BJ (cell line): ENCODE measurements around the gene ERBB4. TPM values are rescaled to one million over a fixed set of nuclear protein-coding genes. Genes with fewer than 3 reads are reported as not detected.

Experiments
- CTCF ChIA-PET: fragments of 350-600 bp; formaldehyde crosslinking; extraction: SDS; loops from one replicate; lab custom pipeline; 2021; ENCODE audit warnings: antibody characterized with exemption, inconsistent platforms; lab: Yijun Ruan, JAX
- POLR2A ChIA-PET: fragments of 300-600 bp; sonication (Branson Sonifier 250); formaldehyde crosslinking; extraction: SDS; loops from one replicate; lab custom pipeline; 2021; ENCODE audit warnings: antibody characterized with exemption; lab: Charles Lee
- DNase-seq: peaks from one replicate; pipeline ENCODE4 v3.0.0-alpha.2; 2011; ENCODE audit warnings: low read depth
- H3K27me3 ChIP-seq: 2 replicates; pipeline ENCODE4 v1.6.0; 2011; ENCODE audit warnings: low read length; ENCODE audit not compliant: control insufficient read depth, insufficient read depth
- H3K36me3 ChIP-seq: 2 replicates; pipeline ENCODE4 v1.5.1; 2011; ENCODE audit warnings: low read length; ENCODE audit not compliant: control insufficient read depth, insufficient read depth
- H3K4me3 ChIP-seq: 2 replicates; pipeline ENCODE4 v1.5.1; 2011; ENCODE audit warnings: low read depth, mild to moderate bottlenecking, control low read depth, low read length
- polyA plus RNA-seq: library from polyadenylated mRNA; depleted of rRNA; stranded (reverse); fragments of >200 nt; gene quantifications from 2 replicates; pipeline ENCODE4 v1.2.3, GENCODE V29; 2011
- TF ChIP-seq, protein P1 (sequence below): IDR thresholded peaks from 2 replicates; pipeline ENCODE4 v1.5.1; 2011; ENCODE audit warnings: low read depth, mild to moderate bottlenecking, control low read depth, inconsistent platforms, low read length, moderate library complexity; ENCODE audit not compliant: insufficient read depth

The ERBB4 gene
- polyA plus RNA-seq, 1 experiment = not detected

DNA sequence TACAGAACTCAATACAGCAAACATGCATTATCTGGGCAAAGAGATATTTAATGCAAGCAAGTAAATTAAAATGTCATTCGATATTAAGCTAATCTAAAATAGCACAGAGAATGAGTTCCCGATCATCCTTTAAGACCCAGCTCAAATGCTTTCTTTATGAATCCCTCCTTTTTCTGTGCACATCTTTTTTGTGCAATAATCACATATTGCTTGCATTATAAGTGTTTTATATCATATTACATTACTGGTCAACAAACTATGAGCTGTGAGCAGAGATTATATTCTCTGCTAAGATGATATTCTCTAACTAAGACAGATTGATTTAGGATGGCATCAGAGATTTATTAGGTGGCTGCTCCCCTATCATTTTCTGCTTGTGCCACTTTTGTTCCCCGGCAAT lies 146.1 kb downstream of the ERBB4 start:
- DNase-seq = no peak
- ChIA-PET POLR2A (no interaction called here), CTCF (no interaction called here)
- no peak overlapping the region for H3K4me3 ChIP-seq
- no peaks in the 10 kb centered on the region for H3K36me3 ChIP-seq
- H3K27me3 ChIP-seq = no peaks in the 10 kb centered on the region
- TF ChIP-seq, protein P1, sequence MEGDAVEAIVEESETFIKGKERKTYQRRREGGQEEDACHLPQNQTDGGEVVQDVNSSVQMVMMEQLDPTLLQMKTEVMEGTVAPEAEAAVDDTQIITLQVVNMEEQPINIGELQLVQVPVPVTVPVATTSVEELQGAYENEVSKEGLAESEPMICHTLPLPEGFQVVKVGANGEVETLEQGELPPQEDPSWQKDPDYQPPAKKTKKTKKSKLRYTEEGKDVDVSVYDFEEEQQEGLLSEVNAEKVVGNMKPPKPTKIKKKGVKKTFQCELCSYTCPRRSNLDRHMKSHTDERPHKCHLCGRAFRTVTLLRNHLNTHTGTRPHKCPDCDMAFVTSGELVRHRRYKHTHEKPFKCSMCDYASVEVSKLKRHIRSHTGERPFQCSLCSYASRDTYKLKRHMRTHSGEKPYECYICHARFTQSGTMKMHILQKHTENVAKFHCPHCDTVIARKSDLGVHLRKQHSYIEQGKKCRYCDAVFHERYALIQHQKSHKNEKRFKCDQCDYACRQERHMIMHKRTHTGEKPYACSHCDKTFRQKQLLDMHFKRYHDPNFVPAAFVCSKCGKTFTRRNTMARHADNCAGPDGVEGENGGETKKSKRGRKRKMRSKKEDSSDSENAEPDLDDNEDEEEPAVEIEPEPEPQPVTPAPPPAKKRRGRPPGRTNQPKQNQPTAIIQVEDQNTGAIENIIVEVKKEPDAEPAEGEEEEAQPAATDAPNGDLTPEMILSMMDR = no peak

DNA sequence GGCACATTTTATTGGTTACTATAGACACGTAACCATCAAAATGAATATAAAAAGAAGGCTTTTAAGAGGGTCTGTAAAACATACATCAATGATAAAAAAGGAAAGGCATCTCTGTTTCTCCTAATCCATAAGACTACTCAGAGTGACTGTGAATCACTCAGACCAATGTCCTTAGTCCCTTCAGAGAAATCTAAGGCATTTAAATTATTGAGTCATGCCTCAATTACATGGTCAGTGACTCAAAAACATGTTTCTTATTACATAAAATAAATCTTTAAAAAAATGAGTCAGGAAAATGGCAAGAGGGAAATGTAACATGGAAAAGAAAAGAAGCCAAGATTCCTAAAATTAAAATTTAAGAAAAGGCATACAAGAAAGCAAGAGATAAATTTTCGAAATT lies 146.6 kb downstream of the ERBB4 start:
- TF ChIP-seq, protein P1 = no peak
- Histone ChIP-seq H3K4me3 (no peak overlapping the region), H3K27me3 (no peaks in the 10 kb centered on the region), H3K36me3 (no peaks in the 10 kb centered on the region)
- peak; percentile 29 for DNase-seq
- CTCF ChIA-PET = no interaction called here
- POLR2A ChIA-PET = no interaction called here

DNA sequence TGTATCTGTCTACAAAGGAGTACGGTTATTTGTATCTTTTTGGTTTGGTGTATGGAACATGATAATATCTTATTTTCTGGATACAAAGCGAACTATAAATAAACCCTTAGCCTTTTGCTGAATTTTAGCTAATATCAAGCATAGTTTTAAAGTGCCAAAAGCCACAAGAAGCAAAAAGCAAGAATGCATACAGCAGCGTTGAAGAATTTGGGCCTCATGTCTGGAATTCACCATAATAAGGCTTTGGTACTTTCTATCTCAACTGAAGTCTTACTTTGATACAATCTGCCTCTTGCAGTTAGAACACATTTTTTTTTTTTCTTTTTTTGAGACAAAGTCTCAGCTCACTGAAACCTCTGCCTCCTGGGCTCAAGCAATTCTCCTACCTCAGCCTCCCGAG lies 151.5 kb downstream of the ERBB4 start:
- DNase-seq = no peak
- no peaks in the 10 kb centered on the region for H3K27me3 ChIP-seq
- CTCF ChIA-PET = interaction anchor here (0.6 to 1.2 kb wide), 2 partner anchors 11 to 160 kb away, joined by 3 to 4 read pairs; no protein-coding TSS in a partner anchor
- no peaks in the 10 kb centered on the region for H3K36me3 ChIP-seq
- TF ChIP-seq, protein P1 = no peak
- POLR2A ChIA-PET = no interaction called here
- H3K4me3 ChIP-seq = no peak overlapping the region

DNA sequence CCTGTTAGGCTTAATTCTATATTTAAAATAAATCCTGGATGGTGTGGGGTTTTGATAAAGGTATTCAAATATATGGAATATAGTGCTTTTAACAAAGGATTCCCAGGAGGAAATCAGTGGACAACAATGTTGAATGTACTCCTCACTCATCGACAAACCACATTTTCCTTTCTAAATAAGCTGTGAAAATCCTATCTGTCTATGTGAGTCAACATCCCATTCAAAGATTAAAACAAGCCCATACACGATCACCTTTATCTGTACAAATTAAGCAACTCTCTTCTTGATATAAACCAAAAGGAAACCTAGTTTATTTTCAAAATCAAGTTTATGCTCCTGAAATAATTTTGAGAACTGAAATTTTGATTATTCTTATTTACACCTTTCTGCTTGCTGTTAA lies 153.4 kb downstream of the ERBB4 start:
- TF ChIP-seq, protein P1 = no peak
- Histone ChIP-seq H3K27me3 (no peaks in the 10 kb centered on the region), H3K36me3 (no peaks in the 10 kb centered on the region), H3K4me3 (no peak overlapping the region)
- ChIA-PET POLR2A (no interaction called here), CTCF (no interaction called here)
- no peak for DNase-seq

DNA sequence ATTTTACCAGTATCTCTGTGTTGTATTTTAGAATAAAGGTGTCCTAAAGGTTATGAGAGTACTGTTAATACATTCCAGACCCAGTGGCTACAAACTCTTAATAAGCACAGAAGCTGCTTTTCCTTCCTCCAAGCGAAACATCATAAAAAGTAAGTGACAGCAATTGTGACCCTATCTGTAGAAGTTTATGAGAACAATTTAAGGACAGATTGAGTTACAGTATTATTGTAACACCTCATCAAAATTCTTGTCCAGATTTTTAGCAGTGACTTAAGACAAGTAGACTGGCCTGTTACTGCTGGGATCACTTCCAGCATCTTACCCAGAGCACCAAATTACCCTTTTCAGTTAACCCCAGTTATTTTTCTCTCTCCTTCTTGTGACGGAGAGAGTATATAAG lies 154.6 kb downstream of the ERBB4 start:
- TF ChIP-seq, protein P1 = no peak
- no peak for DNase-seq
- Histone ChIP-seq H3K27me3 (no peaks in the 10 kb centered on the region), H3K4me3 (no peak overlapping the region), H3K36me3 (no peaks in the 10 kb centered on the region)
- ChIA-PET CTCF (no interaction called here), POLR2A (no interaction called here)
